Endothelial cell of umbilical vein (primary cell): ENCODE results near the gene HGFAC. TPM values are rescaled to one million over a fixed set of nuclear protein-coding genes. Genes with fewer than 3 reads are reported as not detected.

Source experiments
- BruUV-seq: library from RNA; stranded (reverse); fragments of 400-500 nt; replicated peaks from 2 replicates; lab custom pipeline; 2021; lab: Mats Ljungman, UMichigan
- CTCF ChIA-PET: fragments of 300-600, 350-600 bp; sonication (Branson Sonifier 250); formaldehyde crosslinking; loops from one replicate; lab custom pipeline; 2021; ENCODE audit warnings: antibody characterized with exemption, inconsistent platforms; lab: Charles Lee
- POLR2A ChIA-PET: fragments of 300-600, 350-600 bp; sonication (Branson Sonifier 250); formaldehyde crosslinking; loops from one replicate; lab custom pipeline; 2021; ENCODE audit warnings: antibody characterized with exemption, inconsistent platforms; lab: Charles Lee
- DNase-seq: peaks from one replicate; pipeline ENCODE4 v3.0.0-alpha.2; 2011; ENCODE audit warnings: low read depth, low spot score
- FAIRE-seq: peaks from 2 replicates; lab custom pipeline; 2011; peaks lifted over from hg19 to GRCh38; lab: Jason Lieb, UNC
- H2AFZ ChIP-seq: 2 replicates; pipeline ENCODE4 v1.6.0; 2012; ENCODE audit warnings: low read depth, low read length, control low read depth, inconsistent platforms
- H3K27ac ChIP-seq: 2 replicates; pipeline ENCODE4 v1.5.1; 2011; ENCODE audit warnings: low read depth, mild to moderate bottlenecking, control low read depth, low read length, moderate library complexity; ENCODE audit not compliant: insufficient read depth
- H3K27me3 ChIP-seq, 2 experiments: 2 replicates each; pipeline versions ENCODE4 v1.6.0 to v1.6.1; 2011; ENCODE audit warnings: low read length in 2 of 2, mixed read lengths in 1 of 2; ENCODE audit not compliant: control insufficient read depth in 2 of 2, insufficient read depth in 2 of 2
- H3K36me3 ChIP-seq, 2 experiments: 2 replicates in 1 of 2; 3 replicates in 1 of 2; pipeline ENCODE4 v1.5.1; 2011; ENCODE audit warnings: low read length in 2 of 2, mild to moderate bottlenecking in 1 of 2, moderate library complexity in 1 of 2; ENCODE audit not compliant: control insufficient read depth in 2 of 2, insufficient read depth in 2 of 2; ENCODE audit errors: extremely low read depth in 1 of 2
- H3K4me1 ChIP-seq: 3 replicates; pipeline ENCODE4 v1.5.1; 2011; ENCODE audit warnings: mild to moderate bottlenecking, low read length; ENCODE audit not compliant: control insufficient read depth, insufficient read depth; ENCODE audit errors: extremely low read depth
- H3K4me2 ChIP-seq: 2 replicates; pipeline ENCODE4 v1.6.1; 2011; ENCODE audit warnings: low read length, control low read depth, mixed read lengths; ENCODE audit not compliant: insufficient read depth
- H3K4me3 ChIP-seq, 3 experiments: fragments of 200-600 bp in 1 of 3; sonication (generic), shearing (Covaris generic) in 1 of 3; replicated peaks in 1 of 3; 2 replicates each; pipeline ENCODE4 v1.5.1; 2011 to 2016; ENCODE audit warnings: control low read depth in 3 of 3, low read length in 3 of 3, mild to moderate bottlenecking in 2 of 3, inconsistent platforms in 1 of 3, low read depth in 1 of 3, moderate library complexity in 1 of 3; ENCODE audit not compliant: insufficient read depth in 1 of 3
- H3K79me2 ChIP-seq: 2 replicates; pipeline ENCODE4 v1.6.0; 2012; ENCODE audit warnings: low read length, inconsistent platforms; ENCODE audit not compliant: control insufficient read depth, insufficient read depth
- H3K9ac ChIP-seq: replicated peaks from 2 replicates; pipeline ENCODE3; 2011; ENCODE audit warnings: low read length, control low read depth; ENCODE audit not compliant: insufficient read depth; ENCODE audit errors: extremely low read depth
- H3K9me1 ChIP-seq: replicated peaks from 3 replicates; pipeline ENCODE4 v1.6.0; 2011; ENCODE audit warnings: mild to moderate bottlenecking, low read length; ENCODE audit not compliant: control insufficient read depth, insufficient read depth; ENCODE audit errors: extremely low read depth
- H3K9me3 ChIP-seq: replicated peaks from 2 replicates; pipeline ENCODE4 v1.5.1; 2012; ENCODE audit warnings: low read length, inconsistent platforms; ENCODE audit not compliant: control insufficient read depth, insufficient read depth
- H4K20me1 ChIP-seq: replicated peaks from 2 replicates; pipeline ENCODE3; 2011; ENCODE audit warnings: mild to moderate bottlenecking, low read length; ENCODE audit not compliant: control insufficient read depth, insufficient read depth; ENCODE audit errors: extremely low read depth
- CTCF ChIP-seq, 2 donors: IDR thresholded peaks; 1 replicate in 1 of 2; 2 replicates in 1 of 2; pipeline ENCODE4 v1.5.1; 2011; ENCODE audit warnings: low read length in 2 of 2, mild to moderate bottlenecking in 2 of 2, moderate library complexity in 2 of 2, control low read depth in 1 of 2, inconsistent platforms in 1 of 2, low read depth in 1 of 2; ENCODE audit not compliant: insufficient read depth in 1 of 2; ENCODE audit errors: extremely low read depth in 1 of 2
- EZH2 ChIP-seq: IDR thresholded peaks from 2 replicates; pipeline ENCODE4 v1.6.1; 2012; ENCODE audit warnings: borderline replicate concordance, low read depth, mild to moderate bottlenecking, moderate library complexity, low read length, inconsistent platforms; ENCODE audit not compliant: severe bottlenecking
- FOS ChIP-seq: IDR thresholded peaks from 2 replicates; pipeline ENCODE4 v1.6.1; 2011; ENCODE audit warnings: mild to moderate bottlenecking, low read length, moderate library complexity, borderline replicate concordance; ENCODE audit not compliant: insufficient read depth
- GATA2 ChIP-seq: IDR thresholded peaks from 2 replicates; pipeline ENCODE4 v1.7.0; 2011; ENCODE audit warnings: low read depth, mild to moderate bottlenecking, moderate library complexity, mixed read lengths, low read length; ENCODE audit not compliant: insufficient read length, insufficient read depth
- JUN ChIP-seq: IDR thresholded peaks from 2 replicates; pipeline ENCODE4 v1.6.1; 2011; ENCODE audit warnings: borderline replicate concordance, low read depth; ENCODE audit not compliant: insufficient read length, insufficient read depth
- MAX ChIP-seq: IDR thresholded peaks from 2 replicates; pipeline ENCODE4 v1.6.1; 2011; ENCODE audit not compliant: insufficient read depth, insufficient read length
- MYC ChIP-seq: IDR thresholded peaks from one replicate; pipeline ENCODE4 v1.6.1; 2011; ENCODE audit warnings: mild to moderate bottlenecking, low read depth, low read length
- POLR2A ChIP-seq: IDR thresholded peaks from 2 replicates; pipeline ENCODE4 v1.6.1; 2012; ENCODE audit warnings: low read depth, mild to moderate bottlenecking, control low read depth, low read length
- POLR2AphosphoS5 ChIP-seq: IDR thresholded peaks from 2 replicates; pipeline ENCODE4 v1.6.1; 2012; ENCODE audit warnings: low read depth, mild to moderate bottlenecking, control low read depth, low read length, moderate library complexity; ENCODE audit not compliant: insufficient read depth
- dilution Hi-C: fragments of 300-500 bp; cut with MboI; formaldehyde crosslinking; loops from one replicate; pipeline ENCODE4 v1.15.0; 2019; ENCODE audit warnings: low sequenced_read_pairs; ENCODE audit not compliant: extremely low pct_ligation_motif_present
- intact Hi-C: fragments of 100-400 bp; cut with micrococcal nuclease; formaldehyde crosslinking; loops from one replicate; pipeline ENCODE4 v1.10.0; 2022
- polyA plus RNA-seq, 4 experiments: library from polyadenylated mRNA; depleted of rRNA in 3 of 4; stranded (reverse) in 3 of 4; unstranded in 1 of 4; fragments of >200 nt; gene quantifications; 2 replicates each; pipeline versions ENCODE4 v1.2.1 to v1.2.3, GENCODE V29; 2011 to 2012; ENCODE audit warnings: missing spikeins in 1 of 4
- total RNA-seq: library from RNA; stranded (reverse); gene quantifications from 2 replicates; pipeline ENCODE4 v1.2.3, GENCODE V29; 2021

Gene HGFAC
- total and polyA plus RNA-seq, 2 donors (not counting 3 experiments of a cell fraction or from before 2014, with no cell fraction given): 0.36 to 0.49 TPM

GRCh38 chr4:3481113-3481531, 39.4 kb downstream of the HGFAC start:
- Histone ChIP-seq H4K20me1 (no peaks in the 10 kb centered on the region), H3K27me3 (peaks cover 2 to 14% of the 10 kb centered on the region in 2 experiments), H2AFZ (no peak overlapping the region), H3K79me2 (no peaks in the 10 kb centered on the region), H3K4me1 (no peaks in the 10 kb centered on the region), H3K9me1 (no peaks in the 10 kb centered on the region), H3K4me3 (no peak overlapping the region), H3K9me3 (no peaks in the 10 kb centered on the region), H3K9ac (no peak overlapping the region), H3K36me3 (no peaks in the 10 kb centered on the region), H3K27ac (no peak overlapping the region), H3K4me2 (no peak overlapping the region)
- intact Hi-C loops: loop anchor here (10.0 kb wide), 1 partner anchor 464 kb away; no protein-coding TSS in a partner anchor
- DNase-seq: no peak
- dilution Hi-C loops: no loop called here
- ChIA-PET CTCF (interaction anchor here (0.6 to 4.8 kb wide), 60 partner anchors 8 to 1440 kb away, joined by 3 to 69 read pairs (median 4); partner anchors contain the start of gene DOK7), POLR2A (no interaction called here)
- TF ChIP-seq POLR2AphosphoS5 (no peak), EZH2 (no peak)
- no peak for FAIRE-seq
- BruUV-seq: no TSS peak

GRCh38 chr4:3481783-3482393, 40.1 kb downstream of the HGFAC start:
- Histone ChIP-seq H2AFZ (no peak overlapping the region), H3K27ac (no peak overlapping the region), H3K9me1 (no peaks in the 10 kb centered on the region), H3K79me2 (no peaks in the 10 kb centered on the region), H3K27me3 (peaks cover 2 to 14% of the 10 kb centered on the region in 2 experiments), H3K4me3 (no peak overlapping the region), H3K36me3 (no peaks in the 10 kb centered on the region), H3K9me3 (no peaks in the 10 kb centered on the region), H3K9ac (no peak overlapping the region), H3K4me1 (no peaks in the 10 kb centered on the region), H3K4me2 (no peak overlapping the region), H4K20me1 (no peaks in the 10 kb centered on the region)
- CTCF ChIA-PET: interaction anchor here (1.6 to 4.8 kb wide), 11 partner anchors 11 to 434 kb away, joined by 3 to 69 read pairs (median 16); no protein-coding TSS in a partner anchor
- FAIRE-seq (no peak), DNase-seq (no peak)
- no TSS peak for BruUV-seq
- no peak for TF ChIP-seq FOS
- TF ChIP-seq CTCF (IDR thresholded peaks at IDR 0.05; ENCODE audit: extremely low read depth in 1 of 2, insufficient read depth in 1 of 2, low read depth in 1 of 2, low read length in 2 of 2): no peak
- no peak for TF ChIP-seq MAX
- no peak for TF ChIP-seq EZH2
- TF ChIP-seq JUN: no peak
- TF ChIP-seq POLR2AphosphoS5: no peak
- no peak for TF ChIP-seq GATA2
- no peak for TF ChIP-seq MYC
- no peak for TF ChIP-seq POLR2A
- intact Hi-C loops (loop anchor here (10.0 kb wide), 1 partner anchor 463 kb away; no protein-coding TSS in a partner anchor), dilution Hi-C loops (no loop called here)
- POLR2A ChIA-PET: no interaction called here
